M059J (cell line): Measurements from ENCODE around the gene MFSD6L. TPM values are rescaled to one million over a fixed set of nuclear protein-coding genes. Genes with fewer than 3 reads are reported as not detected.
"Not testable (repeated sequence)": the region's sequence is repeated elsewhere in the genome, so short reads cannot be mapped to it uniquely, and the experiment has no call there.

Experiments
- DNase-seq: peaks from one replicate; pipeline ENCODE4 v3.0.0-alpha.2; 2012; ENCODE audit warnings: low read depth
- total RNA-seq: library from RNA; depleted of rRNA; stranded (reverse); fragments of >200 nt; shearing (Covaris generic); gene quantifications from 2 replicates; pipeline ENCODE4 v1.2.3, GENCODE V29; 2014

The MFSD6L gene
- total RNA-seq, 1 experiment from 2014 or later = not detected

GRCh38 chr17:8826808-8827435 lies 27.8 kb upstream of the MFSD6L start:
- DNase-seq = no peak

DNA sequence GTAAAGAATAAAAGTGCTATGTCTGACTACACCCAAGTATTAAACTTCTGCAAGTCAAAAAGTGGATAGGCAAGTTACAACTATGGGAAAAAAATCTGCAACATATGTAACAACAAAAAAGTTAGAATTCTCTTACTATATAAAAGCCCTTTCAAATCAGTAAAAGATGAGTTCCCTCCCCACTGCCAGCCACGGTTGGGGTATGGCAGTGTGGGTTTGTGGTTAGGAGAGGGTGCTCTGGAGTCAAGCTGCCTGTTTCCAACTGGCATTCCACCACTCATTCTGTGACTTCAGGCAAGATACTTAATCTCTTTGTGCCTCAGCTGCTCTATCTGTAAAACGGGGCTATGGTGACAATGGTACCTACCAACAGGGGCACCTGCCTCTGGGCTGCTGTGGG lies 26.6 kb upstream of the MFSD6L start:
- DNase-seq = no peak

DNA sequence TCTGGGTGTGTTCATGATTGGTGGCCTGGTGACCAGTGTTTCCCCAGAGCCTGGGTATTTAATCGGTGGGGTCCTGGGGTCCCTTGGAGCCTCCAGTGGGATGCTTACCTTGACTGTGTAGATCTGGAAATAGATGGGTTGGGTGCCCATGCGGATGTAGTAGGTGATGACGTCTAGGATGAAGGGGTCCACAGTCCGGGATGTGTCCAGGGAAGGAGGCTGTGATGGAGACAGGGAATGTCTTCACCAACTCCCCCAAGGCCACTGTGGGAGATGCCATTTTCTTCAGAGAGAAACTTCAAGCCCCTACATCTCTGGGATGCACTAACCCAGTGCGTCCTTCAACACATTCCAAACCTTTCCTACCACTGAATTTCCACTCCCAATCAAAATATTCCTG lies 24.1 kb upstream of the MFSD6L start:
- DNase-seq = no peak

DNA sequence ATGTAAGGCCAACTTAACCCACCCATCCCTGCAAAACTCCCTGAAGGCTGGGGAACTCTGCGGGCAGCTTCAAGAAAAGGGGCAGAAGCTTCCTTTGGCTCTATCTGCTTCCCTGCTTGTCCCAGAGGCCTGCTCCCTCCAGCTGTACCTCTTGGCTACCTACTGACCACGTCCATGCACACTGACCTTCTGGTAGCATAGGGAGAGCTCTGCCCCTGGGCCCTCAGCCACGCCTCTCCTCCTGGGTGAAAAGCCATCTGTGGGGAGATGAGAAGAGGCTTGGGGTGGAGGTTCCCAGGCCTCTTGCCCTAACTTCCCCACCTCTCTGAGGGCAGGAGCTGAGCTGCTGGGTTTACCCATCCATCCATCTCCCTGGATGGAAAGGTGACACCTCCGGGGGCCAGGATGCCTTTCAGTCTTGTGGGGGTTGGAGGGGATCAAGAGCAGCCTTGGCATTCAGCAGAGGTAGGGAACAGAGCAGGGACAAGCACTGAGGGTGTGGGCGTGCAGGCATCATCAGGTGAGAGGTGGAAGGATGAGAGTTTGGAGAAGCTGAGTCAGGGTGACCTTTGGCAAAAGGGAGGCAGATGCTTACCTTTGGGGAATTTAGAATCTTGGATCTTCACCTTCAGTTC lies 23.4 kb upstream of the MFSD6L start:
- no peak for DNase-seq

DNA sequence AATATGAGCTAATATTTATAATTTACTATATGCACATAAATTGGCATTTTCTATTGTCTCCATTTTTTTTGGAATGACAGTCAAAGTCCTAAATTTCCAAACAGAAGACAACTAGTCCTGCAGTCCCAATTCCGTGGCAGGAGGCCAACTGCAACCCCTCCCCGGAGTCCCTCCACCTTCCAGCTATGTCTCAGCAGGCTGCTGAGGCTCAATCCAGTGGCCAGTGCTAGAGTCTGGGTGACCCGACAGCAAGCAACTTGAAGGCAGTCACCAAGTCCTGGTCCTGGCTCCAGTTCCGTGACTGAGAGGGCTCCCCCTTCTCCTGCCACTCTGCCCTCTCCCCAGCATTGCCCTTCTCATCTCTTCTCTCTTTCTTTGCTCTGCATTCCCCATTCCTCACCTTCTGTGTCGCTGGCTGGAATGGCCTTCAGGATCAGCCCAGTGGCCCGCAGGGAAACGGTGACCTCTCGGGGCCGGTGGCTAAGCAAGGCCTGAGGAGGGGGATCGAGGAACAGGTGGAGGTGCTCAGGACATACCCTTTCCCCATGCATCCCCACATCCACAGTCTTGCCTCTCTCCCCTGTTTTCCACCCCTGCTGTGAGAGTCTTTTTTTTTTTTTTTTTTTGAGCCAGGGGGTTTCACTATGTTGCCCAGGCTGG lies 22.4 kb upstream of the MFSD6L start:
- no peak for DNase-seq

DNA sequence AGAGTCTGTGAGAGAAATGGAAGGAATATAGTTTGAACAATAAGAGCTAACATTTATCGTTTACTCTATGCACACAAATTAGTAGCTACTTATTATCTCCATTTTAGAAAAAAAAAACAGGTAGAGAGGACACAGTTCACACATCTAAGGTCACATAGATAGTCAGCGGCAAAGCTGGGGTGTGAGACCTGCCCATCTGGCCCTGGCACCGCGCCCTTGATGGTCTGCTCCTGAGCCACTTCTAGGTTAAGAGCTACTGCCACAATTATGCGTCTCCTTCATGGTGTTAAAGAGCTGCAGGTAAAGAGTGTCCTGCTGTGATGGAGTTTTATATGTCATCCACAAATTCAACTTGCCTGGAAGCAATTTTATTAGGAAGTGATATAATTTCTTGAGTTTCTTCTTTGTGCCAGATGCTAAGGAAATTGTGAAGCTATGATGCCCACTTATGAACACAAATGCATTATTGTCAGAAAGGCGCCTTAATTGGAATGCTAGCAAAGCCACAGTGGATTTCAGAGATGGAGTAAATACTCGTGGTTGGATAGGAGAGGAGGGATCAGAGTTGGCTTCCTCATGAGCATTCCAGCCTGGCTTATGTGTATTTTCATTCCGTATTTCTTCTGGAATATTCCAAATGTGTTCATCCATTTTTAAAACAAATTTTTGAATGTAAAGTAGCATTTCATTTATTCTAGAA lies 21.3 kb upstream of the MFSD6L start:
- DNase-seq = no peak

DNA sequence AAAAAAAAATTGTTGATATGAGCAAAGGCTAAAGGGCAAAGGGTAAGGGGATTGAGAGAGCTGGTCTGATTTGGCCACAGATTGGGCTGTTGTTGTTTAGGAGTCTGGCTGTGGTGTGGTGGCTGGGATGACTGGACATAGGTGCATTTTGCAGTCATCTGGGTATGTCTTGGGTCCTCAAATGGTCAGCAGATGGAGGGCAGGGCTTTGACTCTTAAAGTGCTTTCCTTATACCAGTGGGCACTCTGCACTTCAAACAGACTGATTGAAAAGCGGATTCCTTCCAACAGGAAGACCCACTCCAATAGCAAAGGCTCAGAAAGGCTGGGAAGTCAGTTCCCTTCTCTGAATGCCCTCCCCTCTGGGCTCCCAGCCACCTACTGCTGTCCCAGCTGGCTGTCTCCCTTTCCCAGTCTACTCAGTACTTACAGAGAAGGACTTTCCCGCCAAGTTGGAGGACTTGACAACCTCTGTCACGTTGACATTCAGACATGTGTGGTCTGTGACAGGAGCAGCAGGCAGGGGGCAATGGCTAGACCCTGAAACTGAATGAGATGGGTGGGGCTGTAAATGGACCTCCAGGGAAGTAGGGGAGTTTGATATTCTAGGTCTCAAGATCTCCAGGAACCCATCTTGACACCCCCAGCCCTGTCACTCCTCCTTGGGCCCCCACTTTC lies 19.6 kb upstream of the MFSD6L start:
- no peak for DNase-seq

DNA sequence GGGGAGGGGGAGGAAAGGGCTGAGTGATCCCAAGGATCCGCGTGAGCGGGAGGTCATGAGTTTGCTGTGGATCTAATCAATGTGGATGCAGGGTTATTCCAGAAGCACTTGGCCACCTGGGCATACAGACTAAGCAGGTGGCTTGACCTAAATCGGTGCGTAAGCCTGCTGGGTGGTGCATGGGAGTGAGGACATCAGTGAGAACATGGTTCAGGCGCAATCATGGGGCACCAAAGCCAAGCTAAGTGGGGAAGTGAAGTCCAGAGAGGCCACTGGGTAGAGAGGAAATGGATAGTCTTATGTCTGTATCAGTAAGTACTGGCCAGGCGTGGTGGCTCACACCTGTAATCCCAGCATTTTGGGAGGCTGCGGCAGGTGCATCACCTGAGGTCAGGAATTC lies 18.9 kb upstream of the MFSD6L start:
- no peak for DNase-seq

DNA sequence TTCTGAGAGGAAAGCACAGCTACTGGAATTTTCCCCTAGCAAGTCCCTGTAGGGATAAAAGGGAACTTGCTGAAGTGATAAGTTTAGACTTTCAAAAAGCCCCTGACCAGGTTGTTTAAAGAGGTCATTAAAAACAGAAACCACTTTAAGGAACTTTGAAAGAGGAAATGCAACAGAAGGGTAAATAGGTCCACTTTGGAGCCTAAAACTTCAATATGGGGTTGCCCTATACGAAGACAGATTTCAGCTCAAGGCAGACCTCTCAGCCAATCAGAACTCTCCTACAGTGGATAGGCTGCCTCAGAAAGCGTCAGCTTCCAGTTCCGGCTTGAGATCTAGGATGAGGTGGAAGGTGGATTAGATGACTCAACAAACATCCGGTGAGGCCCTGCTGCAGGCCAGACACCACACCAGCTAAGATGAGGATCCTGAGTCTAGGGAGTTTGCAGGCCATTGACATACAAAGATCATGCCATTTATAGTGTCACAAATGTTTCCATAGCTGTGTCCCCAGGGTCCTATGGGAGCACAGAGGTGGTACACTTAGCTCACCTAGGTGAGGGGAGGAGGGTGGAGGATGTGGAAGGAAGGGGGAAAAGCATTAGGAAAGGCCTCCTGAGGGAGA lies 7.9 kb upstream of the MFSD6L start:
- peak; percentile 50 for DNase-seq

GRCh38 chr17:8806253-8806925 lies 7.2 kb upstream of the MFSD6L start:
- no peak for DNase-seq

DNA sequence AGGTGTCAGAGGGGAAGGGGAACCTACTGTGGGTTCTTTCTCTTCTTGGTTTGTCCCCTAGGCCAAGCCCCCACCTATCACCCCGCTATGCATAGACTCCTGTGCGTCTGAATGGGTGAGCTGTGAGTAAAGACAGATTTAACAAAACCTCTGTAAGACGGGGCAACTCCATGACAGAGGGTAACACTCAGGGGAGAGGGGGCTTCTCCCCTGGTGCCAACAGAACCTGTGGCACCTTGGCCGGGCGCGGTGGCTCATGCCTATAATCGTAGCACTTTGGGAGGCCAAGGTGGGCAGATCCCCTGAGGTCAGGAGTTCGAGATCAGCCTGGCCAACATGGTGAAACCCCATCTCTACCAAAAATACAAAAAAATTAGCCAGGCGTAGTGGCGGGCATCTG lies 6.2 kb upstream of the MFSD6L start:
- DNase-seq = not testable (repeated sequence)

DNA sequence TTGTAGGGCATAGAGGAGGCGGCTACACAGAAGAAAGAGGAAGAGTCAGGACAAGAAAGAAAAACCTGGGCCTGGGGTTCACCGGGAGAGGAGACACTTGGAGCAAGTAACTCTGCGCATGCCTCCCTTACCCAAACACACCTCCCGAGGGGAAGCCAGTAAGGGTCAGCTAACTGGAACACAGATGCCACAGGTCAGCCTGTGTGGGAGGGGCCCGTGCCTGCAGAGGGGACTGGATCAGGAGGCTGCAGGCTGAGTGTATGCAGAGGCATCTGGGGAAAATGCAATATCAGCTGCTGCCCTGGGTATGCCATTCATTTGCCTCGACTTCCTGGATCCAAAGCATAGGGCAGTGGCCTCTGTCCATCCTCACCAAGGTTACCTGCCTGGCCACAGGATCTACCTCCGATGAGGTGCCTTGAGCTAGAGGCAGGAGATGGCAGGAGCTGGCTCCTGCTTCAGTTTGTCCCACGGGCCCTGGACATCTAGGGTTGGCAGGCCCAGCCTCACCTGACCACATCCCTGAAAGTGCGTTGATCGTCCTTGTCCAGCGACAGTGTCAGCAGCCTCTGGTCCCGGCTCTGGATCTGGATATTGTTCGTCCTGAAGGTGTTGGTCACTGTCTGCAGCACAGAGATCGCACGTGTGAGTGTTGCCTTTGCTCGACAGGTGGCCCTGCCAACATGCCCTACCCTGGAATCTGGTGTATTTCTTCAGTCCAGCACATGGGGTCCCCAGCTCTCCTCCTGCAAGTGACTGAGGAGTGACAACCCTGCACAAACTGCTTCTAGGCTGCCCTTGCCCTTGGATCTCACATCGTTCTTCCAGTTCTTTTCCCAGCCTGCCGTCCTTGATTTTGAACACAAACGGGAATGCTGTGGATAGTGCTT lies 4.6 kb upstream of the MFSD6L start:
- no peak for DNase-seq

GRCh38 chr17:8801135-8801840 lies 2.1 kb upstream of the MFSD6L start:
- DNase-seq = no peak

DNA sequence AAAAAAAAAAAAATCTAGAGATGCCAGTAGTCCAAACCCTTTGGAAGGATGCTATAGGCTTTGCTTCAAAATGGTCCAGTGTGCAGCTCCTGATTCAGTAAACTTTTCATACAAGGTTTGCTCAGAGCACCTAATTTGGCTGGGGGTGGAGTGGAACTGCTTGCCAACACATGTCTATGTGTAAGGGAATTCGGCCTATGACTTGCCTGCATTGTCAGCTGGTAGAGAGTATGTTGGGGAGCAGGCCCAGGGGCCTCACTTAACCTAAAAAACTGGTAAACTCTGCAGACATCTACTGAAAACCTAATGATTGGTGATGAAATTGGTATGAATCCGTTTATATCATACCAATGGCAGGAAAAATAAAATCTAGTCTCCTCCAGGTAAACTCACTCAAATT lies 1.5 kb upstream of the MFSD6L start:
- DNase-seq = no peak

DNA sequence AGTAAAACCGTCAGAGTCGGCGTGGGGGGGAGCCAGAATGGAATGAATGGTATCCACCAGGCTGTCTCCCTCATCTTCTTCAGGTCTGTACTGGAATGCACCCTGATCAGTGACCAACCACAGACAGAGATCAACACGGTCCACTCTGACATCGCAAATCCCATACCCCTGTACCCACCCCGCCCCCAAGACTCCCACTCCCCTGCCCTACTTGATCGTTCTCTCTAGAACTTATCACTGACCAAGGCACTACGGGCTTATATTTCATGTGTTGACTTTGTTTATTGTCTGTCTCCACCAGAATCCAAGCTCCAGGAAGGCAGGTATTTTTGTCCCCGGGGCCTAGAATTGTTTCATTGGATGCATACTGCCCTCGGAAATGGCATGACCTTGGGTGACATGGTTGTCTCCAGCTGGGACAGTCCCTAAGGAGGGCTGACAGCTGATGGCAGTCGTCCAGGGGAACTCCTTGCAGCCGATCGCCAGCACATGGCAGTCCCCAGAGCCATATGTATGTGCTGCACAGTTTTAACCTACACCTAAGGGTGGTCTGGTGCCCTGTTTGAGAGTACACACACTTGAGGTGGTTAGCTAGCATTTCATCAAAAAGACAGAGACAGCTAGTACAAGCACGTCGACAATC lies 526 bp upstream of the MFSD6L start:
- no peak for DNase-seq

DNA sequence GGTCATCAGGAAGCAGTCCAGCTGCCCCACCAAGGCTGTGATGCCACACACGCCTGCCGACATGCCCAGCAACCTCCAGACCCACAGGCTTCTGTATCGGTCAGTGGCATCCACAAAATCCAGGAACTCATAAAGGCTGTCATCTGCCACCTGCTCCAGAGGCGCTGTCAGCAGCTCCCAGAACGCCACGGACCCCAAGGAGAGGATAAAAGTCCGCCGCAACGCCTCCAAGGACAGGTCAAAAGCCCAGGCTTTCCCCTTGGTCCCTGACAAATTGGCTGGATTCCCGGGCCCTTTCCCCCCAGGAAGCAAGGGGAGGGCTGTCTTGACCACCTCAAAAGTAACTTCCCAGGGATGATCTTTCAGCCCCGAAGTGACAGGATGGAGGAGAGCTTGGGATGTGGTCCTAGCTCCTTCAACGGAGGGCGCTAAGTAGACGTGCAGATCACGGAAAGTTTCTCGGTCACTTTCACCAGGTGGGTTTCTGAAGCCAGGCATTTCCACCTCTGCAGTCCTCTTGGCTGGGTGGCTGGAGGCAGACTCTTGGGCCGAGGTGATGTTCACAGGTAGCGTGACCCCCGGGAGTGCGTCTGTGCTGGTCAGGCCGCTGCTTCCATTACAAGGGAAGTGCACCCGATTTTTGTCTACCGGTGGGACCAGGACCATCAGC lies 854 bp downstream of the MFSD6L start:
- no peak for DNase-seq

DNA sequence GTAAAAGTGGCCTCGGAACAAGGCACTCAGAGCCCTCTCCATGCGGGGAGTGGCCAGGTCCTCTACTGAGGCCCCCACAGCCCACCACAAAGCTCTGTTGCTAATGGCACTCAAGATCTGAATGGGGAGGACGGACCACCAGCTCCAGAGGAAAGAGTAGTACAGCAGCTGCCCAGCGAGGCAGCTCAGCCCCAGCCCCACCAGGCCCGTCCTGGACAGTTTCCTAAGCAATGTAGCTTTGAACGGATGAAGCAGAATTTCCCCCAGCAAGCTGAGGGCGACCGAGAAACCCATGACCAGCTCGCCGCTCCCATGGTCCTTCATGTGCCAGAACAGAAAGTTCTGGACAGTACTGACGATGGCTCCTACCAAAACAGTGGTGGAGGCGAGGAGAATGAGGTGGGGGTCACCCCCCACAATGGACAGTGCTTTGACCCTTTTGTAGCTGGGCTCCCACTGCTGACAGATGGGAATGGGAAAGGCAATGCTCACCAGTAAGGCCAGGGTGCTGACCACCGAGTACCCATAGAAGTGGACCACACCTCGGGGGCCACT lies 1.5 kb downstream of the MFSD6L start:
- no peak for DNase-seq

DNA sequence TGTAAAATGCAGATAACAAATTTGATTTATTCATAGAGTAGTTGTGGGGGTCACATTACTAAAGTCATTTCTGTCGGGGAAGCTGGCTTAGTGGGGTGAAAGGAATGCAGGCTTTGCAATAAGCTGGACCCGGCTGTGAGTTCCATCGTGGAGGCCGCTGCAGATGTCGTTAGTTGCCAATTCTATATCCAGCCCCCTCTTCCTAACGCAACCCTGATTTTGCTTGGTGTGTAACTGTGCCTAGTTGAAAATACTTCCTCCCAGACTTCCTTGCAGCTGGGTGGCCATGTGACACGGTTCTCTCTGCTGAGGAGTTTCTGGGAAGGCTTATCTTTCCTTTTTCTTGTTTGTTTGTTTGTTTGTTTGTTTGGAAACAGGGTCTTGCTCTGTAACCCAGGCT lies 4.5 kb downstream of the MFSD6L start:
- no peak for DNase-seq
